22Rv1 (cell line): Measurements from ENCODE around the gene FAM210A.

Experiments used
- ZFX ChIP-seq: fragments of 450-650 bp; IDR thresholded peaks from 2 replicates; pipeline ENCODE4 v1.6.1; 2017; ENCODE audit warnings: antibody characterized with exemption, borderline replicate concordance
- TF ChIP-seq, protein P1 (sequence below): fragments of 450-650 bp; IDR thresholded peaks from 2 replicates; pipeline ENCODE4 v1.5.1; 2017; ENCODE audit warnings: mild to moderate bottlenecking

GRCh38 chr18:13635046-13635445 lies 91.3 kb downstream of the FAM210A start:
- TF ChIP-seq, protein P1, sequence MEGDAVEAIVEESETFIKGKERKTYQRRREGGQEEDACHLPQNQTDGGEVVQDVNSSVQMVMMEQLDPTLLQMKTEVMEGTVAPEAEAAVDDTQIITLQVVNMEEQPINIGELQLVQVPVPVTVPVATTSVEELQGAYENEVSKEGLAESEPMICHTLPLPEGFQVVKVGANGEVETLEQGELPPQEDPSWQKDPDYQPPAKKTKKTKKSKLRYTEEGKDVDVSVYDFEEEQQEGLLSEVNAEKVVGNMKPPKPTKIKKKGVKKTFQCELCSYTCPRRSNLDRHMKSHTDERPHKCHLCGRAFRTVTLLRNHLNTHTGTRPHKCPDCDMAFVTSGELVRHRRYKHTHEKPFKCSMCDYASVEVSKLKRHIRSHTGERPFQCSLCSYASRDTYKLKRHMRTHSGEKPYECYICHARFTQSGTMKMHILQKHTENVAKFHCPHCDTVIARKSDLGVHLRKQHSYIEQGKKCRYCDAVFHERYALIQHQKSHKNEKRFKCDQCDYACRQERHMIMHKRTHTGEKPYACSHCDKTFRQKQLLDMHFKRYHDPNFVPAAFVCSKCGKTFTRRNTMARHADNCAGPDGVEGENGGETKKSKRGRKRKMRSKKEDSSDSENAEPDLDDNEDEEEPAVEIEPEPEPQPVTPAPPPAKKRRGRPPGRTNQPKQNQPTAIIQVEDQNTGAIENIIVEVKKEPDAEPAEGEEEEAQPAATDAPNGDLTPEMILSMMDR = no peak
- no peak for TF ChIP-seq ZFX
